ENCODE results near the gene SNAPC4.

Gene SNAPC4

GRCh38 chr9:136437839-136438547, 38.0 kb upstream of the SNAPC4 start:
- peaks cover 4% of the 10 kb centered on the region; the same call in 1 of the 2 replicates for H3K4me1 ChIP-seq (ENCODE audit: insufficient read depth, low read length)
- H3K36me3 ChIP-seq (ENCODE audit: insufficient read depth, low read length) = peaks cover 4% of the 10 kb centered on the region; the same call in 1 of the 2 replicates

DNA sequence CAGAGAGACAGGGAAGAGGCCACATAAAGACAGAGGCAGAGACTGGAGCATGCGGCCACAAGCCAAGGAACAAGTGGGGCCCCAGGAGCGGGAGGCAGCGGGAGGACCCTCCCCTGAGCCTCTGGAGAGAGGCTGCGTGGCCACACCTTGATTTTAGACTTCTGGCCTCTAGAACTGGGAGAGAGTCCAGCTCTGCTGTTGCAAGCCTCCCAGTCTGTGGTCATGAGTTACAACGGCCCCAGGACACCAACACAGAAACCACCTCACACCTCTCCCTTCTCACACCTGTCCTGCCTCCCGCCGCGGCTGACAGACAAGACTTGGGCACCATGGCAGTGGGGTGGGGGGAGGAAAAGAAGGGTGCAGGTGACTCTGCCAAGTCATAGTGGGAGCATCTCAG, 37.5 kb upstream of the SNAPC4 start:
- peak overlapping the region; percentile 85; the same call in 1 of the 2 replicates for H3K9ac ChIP-seq (ENCODE audit: low read depth, low read length)
- peaks cover 4% of the 10 kb centered on the region; the same call in 1 of the 2 replicates for H3K36me3 ChIP-seq (ENCODE audit: insufficient read depth, low read length)
- H3K9me3 ChIP-seq (ENCODE audit: control insufficient read depth, insufficient read depth, low read length) = no peaks in the 10 kb centered on the region
- H3K4me1 ChIP-seq (ENCODE audit: insufficient read depth, low read length) = peaks cover 4% of the 10 kb centered on the region; the same call in 1 of the 2 replicates

More at GRCh38 chr9:136437839-136438547, 38.0 kb upstream of the SNAPC4 start:
- Histone ChIP-seq H3K9me3 (ENCODE audit: control insufficient read depth, insufficient read depth, low read length) (no peaks in the 10 kb centered on the region), H3K9ac (ENCODE audit: low read depth, low read length) (peak overlapping the region; percentile 85; the same call in 1 of the 2 replicates)

DNA sequence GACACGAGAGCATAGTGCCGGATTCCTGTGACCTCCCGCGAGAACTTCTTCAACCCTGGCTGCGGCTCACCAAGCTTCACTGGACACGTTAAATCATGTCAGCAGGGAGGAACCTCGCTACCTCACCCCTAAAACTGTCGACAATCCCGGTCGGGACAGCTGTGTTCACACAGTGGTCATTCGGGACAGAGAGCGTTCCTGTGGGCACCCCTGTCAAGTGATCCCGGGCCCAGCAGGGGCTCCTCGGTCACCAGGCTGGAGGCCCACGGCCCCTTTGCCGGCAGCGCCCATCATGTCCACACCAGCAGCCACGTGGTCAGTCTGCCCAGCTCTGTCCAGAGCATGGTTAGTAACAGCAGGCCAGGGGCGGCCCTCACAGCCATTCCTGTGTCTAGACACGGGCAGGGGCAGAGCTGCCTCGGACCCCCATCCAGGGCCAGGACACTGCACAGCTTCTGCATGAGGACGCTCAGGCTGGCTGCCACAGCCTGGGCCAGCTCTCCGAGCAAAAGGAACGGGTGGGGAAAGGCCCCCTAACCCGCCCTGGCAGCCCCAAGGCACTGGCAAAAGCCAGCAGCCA, 36.2 kb upstream of the SNAPC4 start:
- peaks cover 2% of the 10 kb centered on the region; the same call in 1 of the 2 replicates for H3K36me3 ChIP-seq (ENCODE audit: insufficient read depth, low read length)
- H3K9ac ChIP-seq (ENCODE audit: low read depth, low read length) = no peak overlapping the region
- H3K4me1 ChIP-seq (ENCODE audit: insufficient read depth, low read length) = peaks cover 4% of the 10 kb centered on the region; the same call in 1 of the 2 replicates
- no peaks in the 10 kb centered on the region for H3K9me3 ChIP-seq (ENCODE audit: control insufficient read depth, insufficient read depth, low read length)

DNA sequence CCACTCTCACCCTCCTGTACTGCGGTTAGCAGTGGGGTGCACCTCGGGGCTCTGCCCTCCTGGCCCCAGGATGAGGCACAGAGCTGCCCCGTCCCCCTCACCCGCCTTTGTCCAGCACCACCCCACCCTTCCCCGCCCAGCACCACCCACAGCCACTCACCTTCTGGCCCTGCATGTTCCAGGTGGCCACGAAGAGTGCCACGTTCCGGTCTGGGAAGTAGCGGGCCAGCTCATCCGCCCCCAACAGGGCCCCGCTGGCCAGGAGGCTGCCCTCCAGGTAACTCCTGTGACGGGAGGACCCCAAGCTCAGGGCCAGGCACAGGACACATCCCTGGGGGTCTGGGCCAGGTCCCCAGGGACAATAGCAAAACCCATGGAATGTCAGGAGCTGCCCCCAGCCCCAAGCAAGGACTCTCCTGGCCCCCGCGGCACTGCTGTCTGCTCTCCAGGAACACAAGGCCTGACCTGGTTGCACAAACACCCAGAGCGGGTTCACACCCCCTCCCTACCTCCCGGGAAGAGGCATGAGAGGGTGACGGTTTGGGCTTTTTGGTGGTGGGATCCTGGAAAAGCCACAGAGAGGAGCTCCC, 34.7 kb upstream of the SNAPC4 start:
- peaks cover 4% of the 10 kb centered on the region; the same call in 1 of the 2 replicates for H3K4me1 ChIP-seq (ENCODE audit: insufficient read depth, low read length)
- no peaks in the 10 kb centered on the region for H3K9me3 ChIP-seq (ENCODE audit: control insufficient read depth, insufficient read depth, low read length)
- H3K9ac ChIP-seq (ENCODE audit: low read depth, low read length) = no peak overlapping the region
- no peaks in the 10 kb centered on the region for H3K36me3 ChIP-seq (ENCODE audit: insufficient read depth, low read length)

DNA sequence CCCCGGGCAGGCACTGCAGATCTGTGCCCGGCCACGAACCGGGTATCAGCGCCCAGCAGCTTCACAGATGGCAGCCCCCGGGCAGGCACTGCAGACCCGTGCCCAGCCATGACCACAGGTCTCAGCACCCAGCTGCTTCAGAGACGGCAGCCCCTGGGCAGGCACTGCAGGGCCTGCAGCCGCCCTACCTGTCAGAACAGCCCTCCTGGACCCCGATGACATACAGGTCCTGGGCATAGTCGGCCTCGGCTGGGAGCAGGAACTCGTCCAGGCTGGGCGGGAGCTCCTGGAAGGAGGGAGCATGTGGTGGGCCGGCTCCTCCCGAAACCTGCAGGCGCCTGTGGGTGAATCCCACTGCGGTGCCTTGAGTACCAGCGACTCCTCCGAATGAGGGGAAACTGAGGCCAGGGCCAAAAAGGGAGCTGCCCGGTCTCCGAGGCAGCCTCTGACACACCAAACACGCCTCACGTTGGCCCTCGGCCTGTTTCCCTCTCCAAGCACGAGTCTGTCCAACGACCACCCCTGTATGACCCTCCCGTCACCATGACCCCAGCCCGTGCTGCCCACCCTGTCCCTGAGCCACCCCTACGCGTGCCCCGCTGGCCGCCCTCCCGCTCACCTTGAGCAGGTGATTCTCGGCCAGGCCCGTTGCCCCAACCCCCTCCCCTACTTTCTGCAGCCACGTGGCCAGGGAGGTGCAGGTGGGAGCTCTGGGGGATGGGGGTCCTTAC, 34.0 kb upstream of the SNAPC4 start:
- Histone ChIP-seq H3K9me3 (ENCODE audit: control insufficient read depth, insufficient read depth, low read length) (no peaks in the 10 kb centered on the region), H3K4me1 (ENCODE audit: insufficient read depth, low read length) (peaks cover 4% of the 10 kb centered on the region; the same call in 1 of the 2 replicates), H3K36me3 (ENCODE audit: insufficient read depth, low read length) (no peaks in the 10 kb centered on the region), H3K9ac (ENCODE audit: low read depth, low read length) (no peak overlapping the region)

DNA sequence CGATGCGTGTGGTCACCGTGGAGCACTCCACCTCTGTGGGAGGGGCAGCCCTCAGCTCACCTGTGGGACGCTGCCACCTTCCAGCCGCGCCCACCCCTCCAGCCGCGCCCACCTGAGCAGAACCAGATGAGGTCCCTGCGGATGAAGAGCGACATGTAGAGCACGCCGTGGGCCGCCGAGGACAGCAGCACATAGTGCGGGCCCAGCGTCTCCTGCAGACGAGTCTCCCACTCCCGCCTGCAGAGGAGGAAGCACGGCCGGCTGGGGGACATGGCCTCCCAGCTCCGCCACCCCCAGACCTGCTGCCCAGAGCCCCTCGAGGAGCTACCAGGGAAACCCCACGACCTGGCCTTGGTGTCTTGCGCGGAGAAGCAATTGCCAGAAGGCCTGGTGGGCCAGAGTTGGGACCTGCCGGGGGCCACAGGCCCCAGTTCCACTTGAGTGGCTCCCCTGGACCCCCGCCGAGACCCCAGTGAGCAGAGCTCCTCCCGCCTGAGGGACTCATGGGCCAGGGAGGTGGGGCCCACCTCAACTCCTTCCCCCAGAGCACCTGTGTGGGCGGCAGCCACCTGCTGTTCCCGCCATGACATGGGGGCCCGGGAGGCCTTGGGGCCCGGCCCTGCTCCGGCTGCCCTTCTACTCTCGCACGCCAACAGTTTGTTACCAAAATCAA, 33.2 kb upstream of the SNAPC4 start:
- Histone ChIP-seq H3K9ac (ENCODE audit: low read depth, low read length) (no peak overlapping the region), H3K4me1 (ENCODE audit: insufficient read depth, low read length) (peaks cover 4% of the 10 kb centered on the region; the same call in 1 of the 2 replicates), H3K36me3 (ENCODE audit: insufficient read depth, low read length) (no peaks in the 10 kb centered on the region; the same call in 1 of the 2 replicates), H3K9me3 (ENCODE audit: control insufficient read depth, insufficient read depth, low read length) (no peaks in the 10 kb centered on the region)

DNA sequence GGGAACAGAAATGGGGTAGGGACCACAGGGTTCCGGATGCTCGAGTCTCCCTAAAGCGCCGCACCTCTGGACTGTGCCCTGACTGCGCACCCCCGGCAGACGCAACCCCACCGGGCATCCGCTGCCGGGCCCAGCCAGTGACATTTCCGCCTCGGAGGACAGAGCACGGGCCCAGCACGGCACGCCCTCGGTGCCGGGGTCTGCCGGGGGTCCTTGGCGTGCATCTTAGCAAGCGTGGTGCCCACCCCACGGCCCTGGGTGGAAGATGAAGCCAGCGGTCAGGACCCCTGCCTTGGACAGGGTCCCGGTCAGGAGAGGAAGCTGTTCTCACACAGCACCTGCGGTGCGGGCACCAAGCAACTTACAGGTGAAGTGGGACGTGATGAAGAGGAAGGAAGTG, 32.6 kb upstream of the SNAPC4 start:
- H3K9me3 ChIP-seq (ENCODE audit: control insufficient read depth, insufficient read depth, low read length) = no peaks in the 10 kb centered on the region
- peaks cover 2% of the 10 kb centered on the region; the same call in 1 of the 2 replicates for H3K4me1 ChIP-seq (ENCODE audit: insufficient read depth, low read length)
- no peaks in the 10 kb centered on the region; the same call in 1 of the 2 replicates for H3K36me3 ChIP-seq (ENCODE audit: insufficient read depth, low read length)
- H3K9ac ChIP-seq (ENCODE audit: low read depth, low read length) = no peak overlapping the region

- Histone ChIP-seq H3K9me3 (ENCODE audit: control insufficient read depth, insufficient read depth, low read length) (no peaks in the 10 kb centered on the region), H3K36me3 (ENCODE audit: insufficient read depth, low read length) (no peaks in the 10 kb centered on the region; the same call in 1 of the 2 replicates), H3K9ac (ENCODE audit: low read depth, low read length) (no peak overlapping the region), H3K4me1 (ENCODE audit: insufficient read depth, low read length) (no peaks in the 10 kb centered on the region)
These were observed 31.9 kb upstream of the SNAPC4 start for GRCh38 chr9:136431782-136432350.

DNA sequence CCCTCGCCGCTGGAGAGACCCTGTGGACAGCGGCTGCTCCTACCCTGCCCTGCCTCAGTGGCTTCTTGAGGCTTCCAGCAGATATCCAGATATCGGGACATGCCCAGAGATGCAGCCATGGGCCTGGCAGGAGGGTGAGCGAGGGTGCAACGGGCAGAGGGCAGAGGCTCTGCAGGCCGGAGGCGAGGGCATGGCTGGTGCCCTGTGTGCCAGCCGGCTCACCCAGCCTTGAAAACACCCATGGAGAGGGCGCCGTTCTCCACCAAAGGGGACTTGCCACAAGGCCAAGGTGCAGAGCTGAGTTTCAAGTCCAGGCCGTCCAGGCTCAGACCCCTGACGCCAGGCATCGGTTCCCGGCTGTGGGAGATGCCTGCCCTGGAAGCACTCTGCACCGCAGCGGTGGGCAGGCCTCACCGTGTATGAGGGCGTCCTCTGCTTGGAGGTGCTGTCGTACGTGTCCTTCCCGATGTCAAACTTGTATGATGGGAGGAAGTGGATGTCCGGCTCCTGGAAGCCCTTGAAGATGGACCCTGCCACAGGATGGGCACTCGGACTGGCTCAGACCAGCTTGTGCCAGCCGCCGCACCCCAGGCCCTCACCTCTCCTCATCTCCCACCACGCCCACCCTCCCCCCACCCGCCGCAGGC, 30.7 kb upstream of the SNAPC4 start:
- no peaks in the 10 kb centered on the region; the same call in 1 of the 2 replicates for H3K36me3 ChIP-seq (ENCODE audit: insufficient read depth, low read length)

DNA sequence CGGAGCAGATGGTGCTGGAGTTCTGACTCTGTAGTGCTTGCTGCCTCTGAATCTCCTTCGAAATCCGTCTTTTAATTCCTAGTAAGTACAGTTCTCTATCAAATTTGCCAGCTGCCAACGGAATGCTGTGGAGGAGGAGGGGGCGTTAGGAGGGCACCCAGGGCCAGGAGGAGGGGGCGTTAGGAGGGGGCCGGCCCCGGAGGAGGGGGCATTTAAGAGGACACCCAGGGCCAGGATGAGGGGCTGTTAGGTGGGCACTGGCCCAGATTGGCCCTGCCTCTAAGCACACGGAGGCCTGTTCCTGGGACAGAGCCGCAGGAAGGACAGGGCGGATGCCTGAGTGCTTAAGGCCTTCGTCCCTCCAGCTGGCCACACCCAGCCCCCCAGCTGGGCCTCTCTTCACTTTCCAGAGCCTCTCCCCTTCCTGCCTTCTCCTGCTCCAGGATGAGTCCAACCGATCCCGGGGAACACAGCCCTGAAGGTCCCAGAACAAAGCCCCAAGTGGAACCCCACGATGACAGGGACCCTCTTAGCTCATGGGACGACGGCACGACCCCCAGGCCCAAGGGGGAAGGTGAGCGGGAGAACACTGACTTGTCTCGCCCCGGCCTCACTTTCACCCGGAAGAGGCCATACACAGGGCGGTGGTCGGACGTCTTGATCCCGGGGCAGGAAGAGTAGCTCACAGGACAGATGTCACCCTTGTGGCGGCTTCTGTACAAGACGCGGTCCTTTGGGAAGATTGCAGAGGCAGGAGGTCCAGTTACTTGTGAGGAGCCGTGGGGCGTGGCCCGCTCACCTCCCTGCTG, 29.9 kb upstream of the SNAPC4 start:
- no peak overlapping the region for H3K9ac ChIP-seq (ENCODE audit: low read depth, low read length)
- no peaks in the 10 kb centered on the region; the same call in 1 of the 2 replicates for H3K36me3 ChIP-seq (ENCODE audit: insufficient read depth, low read length)

More for the DNA sequence above, 30.7 kb upstream of the SNAPC4 start:
- Histone ChIP-seq H3K9me3 (ENCODE audit: control insufficient read depth, insufficient read depth, low read length) (no peaks in the 10 kb centered on the region), H3K9ac (ENCODE audit: low read depth, low read length) (no peak overlapping the region), H3K4me1 (ENCODE audit: insufficient read depth, low read length) (no peaks in the 10 kb centered on the region)

DNA sequence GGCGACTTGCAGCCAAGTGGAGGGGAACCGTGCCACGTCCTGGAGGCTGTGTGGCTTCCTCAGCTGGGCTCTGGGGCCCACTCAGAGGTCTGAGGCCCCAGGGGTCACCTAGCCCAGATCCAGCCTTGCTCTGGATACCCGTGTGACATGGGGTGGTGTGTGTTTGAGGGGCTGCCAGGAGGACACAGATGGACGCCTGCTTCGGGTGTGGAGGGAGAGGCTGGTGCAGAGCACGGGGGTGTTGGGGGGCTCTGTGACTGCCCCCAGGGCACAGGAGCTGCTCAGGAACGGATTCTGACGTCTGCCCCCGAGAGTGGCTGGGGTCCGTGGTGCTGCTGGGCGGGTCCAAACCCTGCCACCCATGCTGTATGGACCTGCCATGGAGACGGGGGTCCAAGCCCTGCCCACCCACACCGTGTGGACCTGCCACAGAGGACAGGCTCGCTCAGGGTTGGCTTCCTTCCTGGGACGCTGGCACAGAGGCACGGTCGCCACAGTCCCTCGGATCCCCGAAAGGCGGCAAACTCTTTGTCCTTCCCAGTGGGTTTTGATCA, 29.2 kb upstream of the SNAPC4 start:
- no peak overlapping the region for H3K9ac ChIP-seq (ENCODE audit: low read depth, low read length)
- no peaks in the 10 kb centered on the region for H3K9me3 ChIP-seq (ENCODE audit: control insufficient read depth, insufficient read depth, low read length)
- no peaks in the 10 kb centered on the region for H3K4me1 ChIP-seq (ENCODE audit: insufficient read depth, low read length)
- peaks cover 5% of the 10 kb centered on the region; the same call in 1 of the 2 replicates for H3K36me3 ChIP-seq (ENCODE audit: insufficient read depth, low read length)

More for the DNA sequence above, 29.9 kb upstream of the SNAPC4 start:
- Histone ChIP-seq H3K4me1 (ENCODE audit: insufficient read depth, low read length) (no peaks in the 10 kb centered on the region), H3K9me3 (ENCODE audit: control insufficient read depth, insufficient read depth, low read length) (no peaks in the 10 kb centered on the region)

DNA sequence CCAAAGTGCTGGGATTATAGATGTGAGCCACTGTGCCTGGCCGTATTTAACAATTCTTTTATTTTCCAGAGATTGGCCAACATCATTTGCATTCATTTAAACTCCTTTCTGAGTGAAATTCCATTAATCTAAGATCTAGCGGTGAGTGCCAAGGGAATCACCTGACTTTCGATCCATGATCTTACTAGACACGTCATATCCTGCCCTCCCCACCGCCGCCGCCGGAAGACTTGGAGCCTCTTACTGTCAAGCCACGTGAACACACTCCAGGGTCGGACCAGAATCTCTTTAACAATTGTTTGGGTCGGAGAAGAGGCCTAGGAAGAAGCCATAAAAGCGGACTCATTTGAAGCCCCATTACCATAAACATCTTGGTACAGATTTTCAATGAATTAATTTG, 26.8 kb upstream of the SNAPC4 start:
- Histone ChIP-seq H3K4me1 (ENCODE audit: insufficient read depth, low read length) (no peaks in the 10 kb centered on the region), H3K36me3 (ENCODE audit: insufficient read depth, low read length) (peaks cover 9% of the 10 kb centered on the region), H3K9ac (ENCODE audit: low read depth, low read length) (no peak overlapping the region), H3K9me3 (ENCODE audit: control insufficient read depth, insufficient read depth, low read length) (no peaks in the 10 kb centered on the region)

All from ES-I3 (cell line).